Right renal pelvis (tissue), 4 donors: ENCODE measurements around the gene ASB6. TPM values are rescaled to one million over a fixed set of nuclear protein-coding genes. Genes with fewer than 3 reads are reported as not detected.
"Not testable (repeated sequence)": the region's sequence is repeated elsewhere in the genome, so short reads cannot be mapped to it uniquely, and the experiment has no call there.

ENCODE experiments used
- DNase-seq, 4 donors: peaks; one replicate each; pipeline ENCODE4 v3.0.0-alpha.2; 2013; ENCODE audit warnings: low read depth in 4 of 4, low spot score in 3 of 4, missing footprints in 1 of 4
- polyA plus RNA-seq, 4 donors: library from polyadenylated mRNA; unstranded; fragments of 120-200 nt; gene quantifications; one replicate each; pipeline ENCODE4 v1.2.1, GENCODE V29; 2013; ENCODE audit not compliant: insufficient read length in 4 of 4

The ASB6 gene
- polyA plus RNA-seq, 4 donors: 18.2 to 20.9 (median 18.7) TPM

GRCh38 chr9:129592790-129593189 is 49.2 kb downstream of the ASB6 start:
- not testable (repeated sequence) for DNase-seq

- no peak for DNase-seq
Observed at GRCh38 chr9:129591916-129592315, 50.0 kb downstream of the ASB6 start.

GRCh38 chr9:129590466-129590865 is 51.5 kb downstream of the ASB6 start:
- DNase-seq: no peak

- no peak for DNase-seq
Observed at GRCh38 chr9:129587487-129588262, 54.3 kb downstream of the ASB6 start.

- no peak for DNase-seq
Observed at GRCh38 chr9:129586685-129587084, 55.3 kb downstream of the ASB6 start.

GRCh38 chr9:129586245-129586644 is 55.7 kb downstream of the ASB6 start:
- DNase-seq: no peak

GRCh38 chr9:129585352-129585751 is 56.6 kb downstream of the ASB6 start:
- DNase-seq: no peak

Other genes with a start within 250 kb of the ASB6 start
- gene C9orf50, start 21.1 kb downstream of the ASB6 start, polyA plus RNA-seq: under 1 TPM; 0.72 to 0.88 (median 0.79) TPM
- 10 to 100 TPM; 33.1 to 38.4 (median 33.9) TPM for gene NTMT1, start 16.0 kb downstream of the ASB6 start, polyA plus RNA-seq
- gene PRRX2, start 23.5 kb upstream of the ASB6 start, polyA plus RNA-seq: 1 to 10 TPM; 1.1 to 1.8 (median 1.2) TPM
- gene PTGES, start 110.9 kb upstream of the ASB6 start, polyA plus RNA-seq: 1 to 10 TPM; 5.4 to 7.1 (median 6.1) TPM
- 10 to 100 TPM; 20.0 to 22.2 (median 21.3) TPM for gene TOR1B, start 161.0 kb upstream of the ASB6 start, polyA plus RNA-seq
- gene TOR1A, start 182.0 kb upstream of the ASB6 start, polyA plus RNA-seq: 10 to 100 TPM; 44.0 to 46.4 (median 44.2) TPM
- 10 to 100 TPM; 73.0 to 82.1 (median 78.6) TPM for gene C9orf78, start 193.1 kb upstream of the ASB6 start, polyA plus RNA-seq
- 10 to 100 TPM; 18.1 to 26.4 (median 22.0) TPM for gene USP20, start 193.3 kb upstream of the ASB6 start, polyA plus RNA-seq